Islet of Langerhans (tissue), 1 donor: ENCODE results near the gene PFKP.
"Not testable (repeated sequence)": the region's sequence is repeated elsewhere in the genome, so short reads cannot be mapped to it uniquely, and the experiment has no call there.

Experiments used
- FAIRE-seq: peaks from one replicate; lab custom pipeline; 2011; peaks lifted over from hg19 to GRCh38; lab: Jason Lieb, UNC

The PFKP gene

GRCh38 chr10:3047596-3047995 is 19.8 kb upstream of the PFKP start:
- FAIRE-seq: no peak

GRCh38 chr10:3048119-3049019 is 19.0 kb upstream of the PFKP start:
- FAIRE-seq: no peak

- no peak for FAIRE-seq
Measured at GRCh38 chr10:3051692-3052091, 15.7 kb upstream of the PFKP start.

GRCh38 chr10:3053155-3053554 is 14.2 kb upstream of the PFKP start:
- no peak for FAIRE-seq

- no peak for FAIRE-seq
Measured at GRCh38 chr10:3054183-3054850, 13.0 kb upstream of the PFKP start.

GRCh38 chr10:3054851-3055199 is 12.5 kb upstream of the PFKP start:
- FAIRE-seq: no peak

- FAIRE-seq: no peak
Measured at GRCh38 chr10:3056280-3057037, 10.9 kb upstream of the PFKP start.

GRCh38 chr10:3057946-3058345 is 9.4 kb upstream of the PFKP start:
- FAIRE-seq: no peak

GRCh38 chr10:3059974-3060373 is 7.4 kb upstream of the PFKP start:
- no peak for FAIRE-seq

GRCh38 chr10:3060481-3060889 is 6.9 kb upstream of the PFKP start:
- FAIRE-seq: no peak

GRCh38 chr10:3061323-3061898 is 5.9 kb upstream of the PFKP start:
- FAIRE-seq: not testable (repeated sequence)

- no peak for FAIRE-seq
Measured at GRCh38 chr10:3062502-3063186, 4.7 kb upstream of the PFKP start.

GRCh38 chr10:3064423-3064822 is 2.9 kb upstream of the PFKP start:
- FAIRE-seq: no peak

GRCh38 chr10:3065622-3066021 is 1.7 kb upstream of the PFKP start:
- no peak for FAIRE-seq

GRCh38 chr10:3066317-3067117 is 831 bp upstream of the PFKP start:
- no peak for FAIRE-seq

GRCh38 chr10:3067859-3068179 is 471 bp downstream of the PFKP start:
- no peak for FAIRE-seq

GRCh38 chr10:3068201-3068967 is 1.0 kb downstream of the PFKP start:
- FAIRE-seq: no peak

GRCh38 chr10:3068968-3069737 is 1.8 kb downstream of the PFKP start:
- no peak for FAIRE-seq

- no peak for FAIRE-seq
Measured at GRCh38 chr10:3069876-3070275, 2.5 kb downstream of the PFKP start.
